ENCODE data around the gene RSPH6A.

RSPH6A gene

GRCh38 chr19:45824531-45825262 lies 9.6 kb upstream of the RSPH6A start:
- DNase-seq = no peak

GRCh38 chr19:45824041-45824471 lies 8.9 kb upstream of the RSPH6A start:
- peak; percentile 75 for DNase-seq

GRCh38 chr19:45823182-45823581 lies 8.1 kb upstream of the RSPH6A start:
- DNase-seq = no peak

- DNase-seq = no peak
Observed at GRCh38 chr19:45822716-45823115, 7.6 kb upstream of the RSPH6A start.

GRCh38 chr19:45821570-45821969 lies 6.5 kb upstream of the RSPH6A start:
- DNase-seq = no peak

GRCh38 chr19:45821103-45821521 lies 6.0 kb upstream of the RSPH6A start:
- DNase-seq = no peak

- no peak for DNase-seq
Observed at GRCh38 chr19:45820413-45821102, 5.5 kb upstream of the RSPH6A start.

GRCh38 chr19:45819769-45820168 lies 4.7 kb upstream of the RSPH6A start:
- no peak for DNase-seq

GRCh38 chr19:45817725-45818301 lies 2.7 kb upstream of the RSPH6A start:
- no peak for DNase-seq

GRCh38 chr19:45817010-45817724 lies 2.1 kb upstream of the RSPH6A start:
- DNase-seq = peak; percentile 88

- no peak for DNase-seq
Observed at GRCh38 chr19:45816236-45817009, 1.3 kb upstream of the RSPH6A start.

GRCh38 chr19:45815481-45816216 lies 541 bp upstream of the RSPH6A start:
- peak; percentile 27 for DNase-seq

- DNase-seq = no peak
Observed at GRCh38 chr19:45814166-45814780, 835 bp downstream of the RSPH6A start.

- DNase-seq = no peak
Observed at GRCh38 chr19:45812297-45812696, 2.8 kb downstream of the RSPH6A start.

GRCh38 chr19:45809643-45810159 lies 5.4 kb downstream of the RSPH6A start:
- peak; percentile 68 for DNase-seq

- DNase-seq = no peak
Observed at GRCh38 chr19:45805719-45806118, 9.4 kb downstream of the RSPH6A start.

- DNase-seq = no peak
Observed at GRCh38 chr19:45804959-45805230, 10.2 kb downstream of the RSPH6A start.

- DNase-seq = no peak
Observed at GRCh38 chr19:45804140-45804958, 10.8 kb downstream of the RSPH6A start.

GRCh38 chr19:45801603-45802175 lies 13.4 kb downstream of the RSPH6A start:
- no peak for DNase-seq

- no peak for DNase-seq
Observed at GRCh38 chr19:45800070-45800553, 15.0 kb downstream of the RSPH6A start.
